Dedifferentiated amniotic fluid mesenchymal stem cell (primary cell): ENCODE data around the gene PREX1.

Experiments
- DNase-seq: peaks from one replicate; pipeline ENCODE4 v3.0.0-alpha.2; 2016; ENCODE audit errors: extremely low spot score

PREX1 gene

DNA sequence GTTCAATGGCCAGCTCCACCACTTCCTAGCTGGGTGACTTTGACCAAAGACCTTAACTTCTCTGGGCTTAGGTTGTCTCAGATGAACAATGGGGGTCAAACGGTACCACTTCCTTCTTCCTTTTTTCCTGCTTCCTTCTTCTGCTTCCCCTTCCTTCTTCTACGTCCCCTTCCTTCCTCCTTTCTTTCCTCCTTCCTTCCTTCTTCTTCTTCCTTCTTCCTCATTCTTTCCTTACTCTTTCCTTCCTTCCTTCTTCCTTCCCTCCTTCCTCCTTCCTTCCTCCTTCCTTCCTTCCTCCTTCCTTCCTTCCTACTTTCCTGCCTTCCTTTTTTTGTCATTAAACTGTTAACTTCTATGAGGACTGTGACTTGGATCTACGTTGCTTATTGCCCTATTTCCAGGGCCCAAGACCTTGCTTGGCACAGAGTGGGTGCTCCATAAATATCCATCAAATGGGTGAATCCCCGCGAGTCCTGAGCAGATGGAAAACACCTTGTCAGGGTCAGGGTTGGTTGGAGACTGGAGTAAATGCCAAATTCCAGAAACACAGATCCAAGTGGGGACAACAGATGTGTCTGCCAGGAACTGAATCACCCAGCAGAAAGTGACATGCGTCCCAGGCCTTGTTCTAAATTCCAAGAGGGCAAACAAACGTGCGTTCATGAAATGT lies 243.3 kb downstream of the PREX1 start:
- no peak for DNase-seq

DNA sequence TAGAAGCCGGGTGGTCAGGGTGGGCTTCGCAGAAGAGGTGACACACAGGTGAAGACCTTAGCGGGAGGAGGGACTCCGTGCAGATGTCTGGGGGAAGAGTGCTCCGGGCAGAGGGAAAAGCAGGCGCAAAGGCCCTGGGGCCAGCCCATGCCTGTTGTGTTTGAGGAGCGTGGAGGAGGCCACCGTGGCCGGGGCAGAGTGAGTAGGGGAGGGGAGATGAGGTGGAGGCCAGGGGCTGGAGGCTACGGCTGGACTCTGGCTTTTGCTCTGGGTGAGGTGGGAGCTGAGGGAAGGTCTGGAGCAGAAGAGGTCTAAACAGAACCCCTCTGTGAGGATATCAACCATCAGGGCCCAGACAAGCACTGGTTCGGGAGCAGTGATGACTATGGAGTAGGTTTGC lies 244.0 kb downstream of the PREX1 start:
- no peak for DNase-seq

DNA sequence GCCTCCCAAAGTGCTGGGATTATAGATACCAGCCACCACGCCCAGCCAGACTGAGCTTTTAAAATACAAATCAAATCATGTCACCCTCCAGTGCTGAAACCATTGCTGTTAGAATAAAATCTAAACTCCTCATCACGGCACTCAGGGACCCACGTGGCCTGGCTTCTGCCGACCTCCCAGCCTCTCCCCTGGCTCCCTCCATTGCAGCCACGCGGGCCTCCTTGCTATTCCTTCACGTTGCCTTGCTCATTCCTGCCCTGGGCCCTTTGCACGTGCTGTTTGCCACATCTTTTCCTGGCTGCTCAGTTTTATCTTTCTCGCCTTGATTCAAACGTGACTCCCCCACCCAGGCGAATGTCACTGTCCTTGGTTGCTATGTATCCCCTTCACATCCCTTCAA lies 244.6 kb downstream of the PREX1 start:
- DNase-seq = no peak

DNA sequence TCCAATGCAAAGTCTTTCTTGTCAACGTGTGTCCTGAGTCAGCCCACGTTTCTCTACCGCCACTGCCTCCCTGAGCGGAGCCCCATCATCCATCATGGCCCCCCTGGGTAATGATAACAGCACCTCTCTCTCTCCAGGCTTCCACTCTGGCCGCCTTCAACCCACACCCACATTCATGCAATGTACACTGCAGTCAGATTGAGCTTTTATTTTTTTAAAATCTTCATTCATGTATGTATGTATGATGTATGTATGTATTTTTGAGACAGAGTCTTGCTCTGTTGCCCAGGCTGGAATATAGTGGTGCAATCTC lies 245.2 kb downstream of the PREX1 start:
- DNase-seq = no peak

DNA sequence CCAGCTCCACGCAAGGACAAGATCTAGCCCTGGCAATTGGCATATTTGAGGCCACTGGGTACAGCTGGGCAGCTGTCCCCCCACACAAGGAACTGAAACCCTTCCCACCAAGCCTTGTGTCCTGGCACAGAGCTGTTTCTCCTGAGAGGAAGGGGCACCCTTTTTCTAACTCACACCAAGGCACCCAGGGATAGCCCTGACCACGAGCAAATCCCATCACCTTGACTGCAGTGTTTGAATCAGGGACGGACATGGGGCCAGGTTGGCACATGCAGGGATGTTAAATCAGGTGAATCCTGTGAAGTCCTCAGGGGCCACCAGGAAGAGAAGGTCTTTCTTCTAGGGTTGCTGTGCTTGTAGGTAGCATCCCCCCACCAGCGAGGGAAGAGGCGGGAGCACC lies 246.6 kb downstream of the PREX1 start:
- DNase-seq = no peak

DNA sequence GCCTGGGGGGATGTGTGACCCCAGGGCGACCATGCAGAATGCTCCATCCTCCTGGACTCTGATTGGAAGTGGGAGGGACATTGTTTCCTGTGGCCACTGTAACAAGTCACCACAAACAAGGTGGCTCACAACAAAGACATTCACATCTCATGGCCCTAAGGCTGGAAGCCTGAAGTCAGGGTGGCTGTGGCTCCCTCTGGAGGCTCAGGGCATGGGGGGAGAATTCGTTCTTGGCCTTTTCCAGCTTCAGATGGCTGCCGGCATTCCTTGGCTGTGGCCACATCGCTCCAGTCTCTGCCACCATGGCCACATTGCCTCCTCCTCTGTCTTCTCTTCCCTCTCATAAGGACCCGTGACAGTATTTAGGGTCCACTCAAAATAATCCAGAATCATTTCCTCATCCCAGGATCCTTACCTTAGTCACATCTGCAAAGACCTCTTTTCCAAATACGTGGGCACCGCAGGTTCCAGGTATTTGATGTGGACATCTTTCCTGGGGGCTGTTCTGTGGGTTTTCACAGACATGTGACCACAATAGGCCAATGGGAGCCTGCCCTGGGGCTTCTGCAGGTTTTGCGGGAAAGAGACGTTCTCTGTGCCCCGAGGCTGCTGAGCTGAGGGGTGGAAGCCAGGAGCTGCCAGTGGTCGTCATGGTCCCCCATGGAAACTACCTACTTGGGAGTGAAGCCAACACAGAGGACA lies 249.3 kb downstream of the PREX1 start:
- no peak for DNase-seq

DNA sequence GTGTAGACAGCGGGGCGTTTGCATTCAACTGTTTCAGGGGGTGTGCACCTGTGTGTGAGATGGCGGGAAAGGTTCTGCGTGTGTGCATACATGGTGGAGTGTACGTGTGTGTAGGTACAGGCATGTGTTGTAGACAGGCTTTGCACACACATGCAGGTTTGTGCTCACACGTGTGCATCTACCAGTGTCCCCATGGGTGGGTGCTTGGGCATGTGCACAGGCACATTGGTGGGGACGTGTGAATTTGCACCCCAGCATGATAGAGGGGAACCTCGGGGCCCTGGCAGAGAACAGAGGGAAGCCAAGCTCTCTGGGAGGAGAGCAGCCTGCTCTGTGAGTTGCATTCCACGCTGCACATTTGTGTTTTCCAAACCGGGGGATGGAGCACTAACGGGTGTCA lies 250.2 kb downstream of the PREX1 start:
- DNase-seq = no peak

DNA sequence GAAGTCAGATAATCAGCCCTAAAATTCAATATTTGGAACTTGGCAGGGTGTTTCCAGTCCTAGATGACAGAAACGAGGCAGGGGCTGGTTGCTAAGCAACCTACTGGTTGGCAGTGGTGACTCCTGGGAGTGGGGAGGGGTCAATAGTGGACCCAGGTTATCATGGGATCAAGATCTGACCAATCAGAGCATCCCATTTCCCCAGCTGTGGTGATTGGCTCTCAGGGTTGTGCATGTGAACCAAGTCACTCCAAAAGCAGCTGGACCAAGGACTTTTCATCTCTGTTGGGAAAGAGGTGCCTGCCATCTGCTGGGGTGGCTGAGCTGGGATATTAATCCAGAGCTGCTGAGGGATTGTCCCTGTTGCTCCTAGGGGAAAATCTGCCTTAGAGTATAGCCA lies 253.4 kb downstream of the PREX1 start:
- no peak for DNase-seq
